HepG2 (cell line): Measurements from ENCODE around the gene SYT8. TPM values are rescaled to one million over a fixed set of nuclear protein-coding genes. Genes with fewer than 3 reads are reported as not detected.

Experiments used
- AHR ChIP-seq: IDR thresholded peaks from 2 replicates; pipeline ENCODE4 v1.6.1; 2018; ENCODE audit warnings: missing genetic modification reagents, missing compliant biosample characterization
- ASH2L ChIP-seq: fragments of 300-600, 200-600 bp; sonication (generic); IDR thresholded peaks from 2 replicates; pipeline ENCODE4 v1.7.0; 2017; ENCODE audit warnings: low read depth, mild to moderate bottlenecking, moderate library complexity, mixed read lengths, low read length; ENCODE audit not compliant: insufficient read length
- E2F1 ChIP-seq: sonication (generic); formaldehyde crosslinking; IDR thresholded peaks from 2 replicates; pipeline ENCODE4 v1.5.0; 2020; ENCODE audit warnings: missing genetic modification reagents
- FOSL1 ChIP-seq: sonication (generic); formaldehyde crosslinking; IDR thresholded peaks from 2 replicates; pipeline ENCODE4 v1.9.0; 2021; ENCODE audit warnings: missing genetic modification reagents, borderline replicate concordance
- FOXK2 ChIP-seq: fragments of 450-650 bp; IDR thresholded peaks from 2 replicates; pipeline ENCODE4 v1.6.1; 2016
- FOXO4 ChIP-seq: sonication (generic); formaldehyde crosslinking; conservative IDR thresholded peaks from 2 replicates; pipeline ENCODE4 v1.8.1; 2023; ENCODE audit warnings: missing genetic modification reagents
- GATA4 ChIP-seq: sonication (generic); IDR thresholded peaks from 2 replicates; pipeline ENCODE4 v1.6.1; 2016; ENCODE audit warnings: antibody characterized with exemption, low read depth, borderline replicate concordance
- GATAD2A ChIP-seq: IDR thresholded peaks from 2 replicates; pipeline ENCODE4 v1.6.1; 2016
- KMT2A ChIP-seq: sonication (generic); formaldehyde crosslinking; IDR thresholded peaks from 2 replicates; pipeline ENCODE4 v1.4.0; 2020; ENCODE audit warnings: missing genetic modification reagents
- MEIS2 ChIP-seq: sonication (generic); formaldehyde crosslinking; IDR thresholded peaks from 2 replicates; pipeline ENCODE4 v1.9.0; 2021; ENCODE audit warnings: mild to moderate bottlenecking, missing genetic modification reagents
- MLLT10 ChIP-seq: sonication (generic); formaldehyde crosslinking; IDR thresholded peaks from 2 replicates; pipeline ENCODE4 v1.4.0; 2020; ENCODE audit warnings: missing genetic modification reagents
- PAF1 ChIP-seq: IDR thresholded peaks from 2 replicates; pipeline ENCODE4 v1.6.1; 2016; ENCODE audit warnings: missing genetic modification reagents, missing compliant biosample characterization
- RFX5 ChIP-seq: IDR thresholded peaks from 2 replicates; pipeline ENCODE4 v1.6.1; 2011; ENCODE audit warnings: low read depth, low read length, improper control_type of control experiment
- SP140L ChIP-seq: sonication (generic); formaldehyde crosslinking; IDR thresholded peaks from 2 replicates; pipeline ENCODE4 v1.4.0; 2020; ENCODE audit warnings: missing genetic modification reagents, borderline replicate concordance
- TBX3 ChIP-seq: fragments of 450-650 bp; IDR thresholded peaks from 2 replicates; pipeline ENCODE4 v1.6.1; 2017; ENCODE audit warnings: antibody characterized with exemption, mild to moderate bottlenecking, inconsistent platforms, borderline replicate concordance
- TEF ChIP-seq: sonication (generic); formaldehyde crosslinking; IDR thresholded peaks from 2 replicates; pipeline ENCODE4 v1.5.0; 2020; ENCODE audit warnings: missing genetic modification reagents
- THAP9 ChIP-seq: sonication (generic); formaldehyde crosslinking; IDR thresholded peaks from 2 replicates; pipeline ENCODE4; 2020; ENCODE audit warnings: missing genetic modification reagents, mild to moderate bottlenecking, borderline replicate concordance
- TIGD3 ChIP-seq: sonication (generic); formaldehyde crosslinking; IDR thresholded peaks from 2 replicates; pipeline ENCODE4 v1.5.1; 2020; ENCODE audit warnings: mild to moderate bottlenecking, missing genetic modification reagents, borderline replicate concordance
- ZFP1 ChIP-seq: IDR thresholded peaks from 2 replicates; pipeline ENCODE4 v1.6.1; 2016
- ZNF329 ChIP-seq: sonication (generic); formaldehyde crosslinking; IDR thresholded peaks from 2 replicates; pipeline ENCODE4 v1.9.0; 2021; ENCODE audit warnings: low read depth, mild to moderate bottlenecking, missing genetic modification reagents
- ZNF34 ChIP-seq: sonication (generic); formaldehyde crosslinking; IDR thresholded peaks from 2 replicates; pipeline ENCODE4 v1.4.0; 2020; ENCODE audit warnings: mild to moderate bottlenecking, missing genetic modification reagents, borderline replicate concordance
- ZNF572 ChIP-seq: sonication (generic); formaldehyde crosslinking; IDR thresholded peaks from 2 replicates; pipeline ENCODE4 v1.5.1; 2020; ENCODE audit warnings: mild to moderate bottlenecking, missing genetic modification reagents
- ZNF615 ChIP-seq: sonication (generic); formaldehyde crosslinking; IDR thresholded peaks from 2 replicates; pipeline ENCODE4 v1.5.0; 2020; ENCODE audit warnings: mild to moderate bottlenecking, missing genetic modification reagents, borderline replicate concordance
- polyA plus RNA-seq, 8 experiments: library from polyadenylated mRNA; depleted of rRNA in 3 of 8; stranded (reverse) in 7 of 8; unstranded in 1 of 8; fragments of >200 nt; fragmentation: Illumina TruSeq in 4 of 8; extraction: Trizol in 4 of 8; gene quantifications; 2 replicates each; pipeline versions ENCODE4 v1.2.1 to v1.2.3, GENCODE V29; 2011 to 2016; ENCODE audit warnings: low read depth in 4 of 8, missing spikeins in 1 of 8, mixed read lengths in 1 of 8; ENCODE audit not compliant: insufficient read depth in 1 of 8
- total RNA-seq, 5 experiments: library from RNA; depleted of rRNA; stranded (reverse); fragments of >200 nt; fragmentation: Illumina TruSeq; extraction: Trizol; gene quantifications; 2 replicates each; pipeline ENCODE4 v1.2.3, GENCODE V29; 2016; ENCODE audit warnings: low read depth in 1 of 5

The SYT8 gene
- total and polyA plus RNA-seq, 2 of the 13 experiments (the other 11 are each of a cell fraction or from before 2014, with no cell fraction given): 0.60 to 2.3 TPM

- TF ChIP-seq E2F1 (no peak), AHR (CRISPR knock-in tag) (no peak; the same call in 1 of the 2 replicates), GATAD2A (CRISPR knock-in tag) (peak; percentile 69), TIGD3 (0 out of 2 replicates have a peak, but pooled peaks have one; percentile 81), MLLT10 (CRISPR knock-in tag) (no peak), ZNF34 (CRISPR knock-in tag) (no peak), ASH2L (no peak), GATA4 (peak; percentile 76; the same call in 1 of the 2 replicates), FOXO4 (CRISPR knock-in tag) (no peak), PAF1 (CRISPR knock-in tag) (no peak), KMT2A (CRISPR knock-in tag) (peak; percentile 53), ZNF615 (no peak), ZNF329 (no peak), SP140L (CRISPR knock-in tag) (0 out of 2 replicates have a peak, but pooled peaks have one; percentile 57), THAP9 (peak; percentile 76; the same call in 1 of the 2 replicates), MEIS2 (CRISPR knock-in tag) (peak; percentile 45; the same call in 1 of the 2 replicates), ZFP1 (no peak), TEF (no peak), RFX5 (no peak), ZNF572 (CRISPR knock-in tag) (peak; percentile 91), FOXK2 (no peak), TBX3 (no peak), FOSL1 (no peak)
Observed at GRCh38 chr11:1830322-1831223, 4.2 kb upstream of the SYT8 start (continued).
